Measurements from ENCODE around the gene DGLUCY. TPM values are rescaled to one million over a fixed set of nuclear protein-coding genes. Genes with fewer than 3 reads are reported as not detected.

The DGLUCY gene
- total RNA-seq, 1 experiment from 2014 or later = 54.8 TPM

GRCh38 chr14:91146661-91147060, 32.8 kb downstream of the DGLUCY start:
- no peak overlapping the region for H3K27ac Mint-ChIP-seq (ENCODE audit: unreplicated experiment)
- CTCF ChIA-PET = interaction anchor here (0.6 to 1.0 kb wide), 2 partner anchors 27 to 281 kb away, joined by 3 to 5 read pairs; no protein-coding TSS in a partner anchor

GRCh38 chr14:91149462-91149861, 35.6 kb downstream of the DGLUCY start:
- H3K36me3 Mint-ChIP-seq (ENCODE audit: insufficient read depth, unreplicated experiment) = peaks cover 31% of the 10 kb centered on the region
- no peak overlapping the region for H3K27ac Mint-ChIP-seq (ENCODE audit: unreplicated experiment)
- ChIA-PET CTCF (interaction anchor here (0.6 to 1.7 kb wide), 3 partner anchors 10 to 33 kb away, joined by 3 to 7 read pairs (median 4); no protein-coding TSS in a partner anchor), POLR2A (no interaction called here)
- intact Hi-C loops (cut with micrococcal nuclease; ENCODE audit: unreplicated experiment) = loop anchor here (1.0 kb wide), 1 partner anchor 9 kb away; no protein-coding TSS in a partner anchor
- no peaks in the 10 kb centered on the region for H3K9me3 Mint-ChIP-seq (ENCODE audit: unreplicated experiment)
- BruUV-seq (replicated peaks) = no TSS peak
- Histone ChIP-seq H3K4me3 (ENCODE audit: low read depth, low read length) (no peak overlapping the region), H3K36me3 (ENCODE audit: control insufficient read depth, insufficient read depth, low read length) (peaks cover 2% of the 10 kb centered on the region; the same call in 1 of the 2 replicates), H3K4me1 (peaks cover 19% of the 10 kb centered on the region; the same call in 1 of the 2 replicates), H3K27me3 (replicated peaks; ENCODE audit: control insufficient read depth, insufficient read depth, low read length) (no peaks in the 10 kb centered on the region), H3K9me3 (no peaks in the 10 kb centered on the region)
- TF ChIP-seq, protein P1, sequence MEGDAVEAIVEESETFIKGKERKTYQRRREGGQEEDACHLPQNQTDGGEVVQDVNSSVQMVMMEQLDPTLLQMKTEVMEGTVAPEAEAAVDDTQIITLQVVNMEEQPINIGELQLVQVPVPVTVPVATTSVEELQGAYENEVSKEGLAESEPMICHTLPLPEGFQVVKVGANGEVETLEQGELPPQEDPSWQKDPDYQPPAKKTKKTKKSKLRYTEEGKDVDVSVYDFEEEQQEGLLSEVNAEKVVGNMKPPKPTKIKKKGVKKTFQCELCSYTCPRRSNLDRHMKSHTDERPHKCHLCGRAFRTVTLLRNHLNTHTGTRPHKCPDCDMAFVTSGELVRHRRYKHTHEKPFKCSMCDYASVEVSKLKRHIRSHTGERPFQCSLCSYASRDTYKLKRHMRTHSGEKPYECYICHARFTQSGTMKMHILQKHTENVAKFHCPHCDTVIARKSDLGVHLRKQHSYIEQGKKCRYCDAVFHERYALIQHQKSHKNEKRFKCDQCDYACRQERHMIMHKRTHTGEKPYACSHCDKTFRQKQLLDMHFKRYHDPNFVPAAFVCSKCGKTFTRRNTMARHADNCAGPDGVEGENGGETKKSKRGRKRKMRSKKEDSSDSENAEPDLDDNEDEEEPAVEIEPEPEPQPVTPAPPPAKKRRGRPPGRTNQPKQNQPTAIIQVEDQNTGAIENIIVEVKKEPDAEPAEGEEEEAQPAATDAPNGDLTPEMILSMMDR (IDR thresholded peaks at IDR 0.05; ENCODE audit: insufficient read depth in 1 of 2, low read depth in 1 of 2, low read length in 1 of 2, severe bottlenecking in 1 of 2, unreplicated experiment in 1 of 2) = no peak
- DNase-seq = peak; percentile 57 to 63
- peaks cover 3% of the 10 kb centered on the region for H3K4me1 Mint-ChIP-seq (ENCODE audit: low read depth, unreplicated experiment)
- H3K27me3 Mint-ChIP-seq (ENCODE audit: insufficient read depth, unreplicated experiment) = no peaks in the 10 kb centered on the region
- no peak overlapping the region for H3K4me3 Mint-ChIP-seq (ENCODE audit: unreplicated experiment)

More at GRCh38 chr14:91146661-91147060, 32.8 kb downstream of the DGLUCY start:
- TF ChIP-seq, protein P1 (IDR thresholded peaks at IDR 0.05; ENCODE audit: insufficient read depth in 1 of 2, low read depth in 1 of 2, low read length in 1 of 2, severe bottlenecking in 1 of 2, unreplicated experiment in 1 of 2) = no peak
- Histone ChIP-seq H3K27me3 (replicated peaks; ENCODE audit: control insufficient read depth, insufficient read depth, low read length) (no peaks in the 10 kb centered on the region), H3K4me3 (ENCODE audit: low read depth, low read length) (no peak overlapping the region), H3K4me1 (peaks cover 3% of the 10 kb centered on the region; the same call in 1 of the 2 replicates), H3K36me3 (ENCODE audit: control insufficient read depth, insufficient read depth, low read length) (peaks cover 2% of the 10 kb centered on the region; the same call in 1 of the 2 replicates), H3K9me3 (no peaks in the 10 kb centered on the region)
- intact Hi-C loops (cut with micrococcal nuclease; ENCODE audit: unreplicated experiment) = no loop called here
- no peak overlapping the region for H3K4me3 Mint-ChIP-seq (ENCODE audit: unreplicated experiment)
- H3K27me3 Mint-ChIP-seq (ENCODE audit: insufficient read depth, unreplicated experiment) = no peaks in the 10 kb centered on the region
- DNase-seq = no peak
- H3K36me3 Mint-ChIP-seq (ENCODE audit: insufficient read depth, unreplicated experiment) = peaks cover 44% of the 10 kb centered on the region
- no TSS peak for BruUV-seq (replicated peaks)
- POLR2A ChIA-PET = no interaction called here
- no peaks in the 10 kb centered on the region for H3K9me3 Mint-ChIP-seq (ENCODE audit: unreplicated experiment)
- no peaks in the 10 kb centered on the region for H3K4me1 Mint-ChIP-seq (ENCODE audit: low read depth, unreplicated experiment)

DNA sequence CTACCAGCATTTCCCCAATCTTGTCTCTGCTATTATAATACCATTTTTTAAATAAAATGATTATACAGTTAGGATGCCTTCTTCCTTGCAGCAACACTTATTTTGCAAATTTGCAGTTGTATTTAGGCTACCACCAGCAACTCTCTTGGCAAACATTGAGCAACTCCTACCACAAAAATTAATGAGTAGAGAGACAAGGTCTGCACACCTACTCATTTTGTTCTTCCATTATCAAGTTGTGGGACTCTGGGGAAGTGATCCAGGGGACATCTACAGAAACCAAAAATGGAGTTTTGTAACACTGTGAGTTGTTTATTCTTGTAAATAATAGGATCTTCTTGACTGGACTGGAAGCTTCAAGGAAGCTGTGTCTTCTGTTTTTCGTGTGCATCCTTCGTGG, 38.6 kb downstream of the DGLUCY start:
- H3K9me3 ChIP-seq = no peaks in the 10 kb centered on the region
- BruUV-seq (replicated peaks) = no TSS peak
- no peak overlapping the region for H3K4me3 ChIP-seq (ENCODE audit: low read depth, low read length)
- ChIA-PET POLR2A (no interaction called here), CTCF (no interaction called here)
- H3K36me3 ChIP-seq (ENCODE audit: control insufficient read depth, insufficient read depth, low read length) = no peaks in the 10 kb centered on the region; the same call in 1 of the 2 replicates
- peaks cover 46% of the 10 kb centered on the region for H3K4me1 ChIP-seq
- H3K27me3 ChIP-seq (replicated peaks; ENCODE audit: control insufficient read depth, insufficient read depth, low read length) = no peaks in the 10 kb centered on the region
- no peak for DNase-seq
- Mint-ChIP-seq H3K9me3 (ENCODE audit: unreplicated experiment) (no peaks in the 10 kb centered on the region), H3K27me3 (ENCODE audit: insufficient read depth, unreplicated experiment) (no peaks in the 10 kb centered on the region), H3K36me3 (ENCODE audit: insufficient read depth, unreplicated experiment) (peaks cover 26% of the 10 kb centered on the region), H3K4me3 (ENCODE audit: unreplicated experiment) (no peak overlapping the region), H3K4me1 (ENCODE audit: low read depth, unreplicated experiment) (peaks cover 27% of the 10 kb centered on the region), H3K27ac (ENCODE audit: unreplicated experiment) (no peak overlapping the region)
- TF ChIP-seq, protein P1 (IDR thresholded peaks at IDR 0.05; ENCODE audit: insufficient read depth in 1 of 2, low read depth in 1 of 2, low read length in 1 of 2, severe bottlenecking in 1 of 2, unreplicated experiment in 1 of 2) = no peak
- intact Hi-C loops (cut with micrococcal nuclease; ENCODE audit: unreplicated experiment) = no loop called here

Measured in Caco-2 (cell line).